Measurements from ENCODE around the gene TRMT112.

GRCh38 chr11:64288353-64288750 lies 29.0 kb downstream of the TRMT112 start:
- TF ChIP-seq CTCF (IDR thresholded peaks at IDR 0.05; ENCODE audit: low read depth, low read length, missing input control) (no peak), JUND (IDR thresholded peaks at IDR 0.05) (no peak), SP1 (IDR thresholded peaks at IDR 0.05) (no peak), ATF3 (IDR thresholded peaks at IDR 0.05) (no peak), EGR1 (IDR thresholded peaks at IDR 0.05; ENCODE audit: low read depth in 2 of 2) (no peak), REST (IDR thresholded peaks at IDR 0.05) (no peak), TAF1 (conservative IDR thresholded peaks at IDR 0.05) (no peak), MAX (IDR thresholded peaks at IDR 0.05) (no peak)

Data from liver (tissue), 3 donors.